GM12865 (cell line): ENCODE results near the gene CRIP2.

Source experiments
- DNase-seq: peaks from one replicate; pipeline ENCODE4 v3.0.0; 2010; ENCODE audit warnings: low read depth
- H3K4me3 ChIP-seq: 2 replicates; pipeline ENCODE4 v1.5.1; 2011; ENCODE audit warnings: mild to moderate bottlenecking, low read depth, low read length, control low read depth
- CTCF ChIP-seq: IDR thresholded peaks from 2 replicates; pipeline ENCODE4 v1.5.1; 2011; ENCODE audit warnings: low read length, control low read depth, low read depth, inconsistent platforms; ENCODE audit not compliant: insufficient read depth; ENCODE audit errors: missing control alignments

The CRIP2 gene

DNA sequence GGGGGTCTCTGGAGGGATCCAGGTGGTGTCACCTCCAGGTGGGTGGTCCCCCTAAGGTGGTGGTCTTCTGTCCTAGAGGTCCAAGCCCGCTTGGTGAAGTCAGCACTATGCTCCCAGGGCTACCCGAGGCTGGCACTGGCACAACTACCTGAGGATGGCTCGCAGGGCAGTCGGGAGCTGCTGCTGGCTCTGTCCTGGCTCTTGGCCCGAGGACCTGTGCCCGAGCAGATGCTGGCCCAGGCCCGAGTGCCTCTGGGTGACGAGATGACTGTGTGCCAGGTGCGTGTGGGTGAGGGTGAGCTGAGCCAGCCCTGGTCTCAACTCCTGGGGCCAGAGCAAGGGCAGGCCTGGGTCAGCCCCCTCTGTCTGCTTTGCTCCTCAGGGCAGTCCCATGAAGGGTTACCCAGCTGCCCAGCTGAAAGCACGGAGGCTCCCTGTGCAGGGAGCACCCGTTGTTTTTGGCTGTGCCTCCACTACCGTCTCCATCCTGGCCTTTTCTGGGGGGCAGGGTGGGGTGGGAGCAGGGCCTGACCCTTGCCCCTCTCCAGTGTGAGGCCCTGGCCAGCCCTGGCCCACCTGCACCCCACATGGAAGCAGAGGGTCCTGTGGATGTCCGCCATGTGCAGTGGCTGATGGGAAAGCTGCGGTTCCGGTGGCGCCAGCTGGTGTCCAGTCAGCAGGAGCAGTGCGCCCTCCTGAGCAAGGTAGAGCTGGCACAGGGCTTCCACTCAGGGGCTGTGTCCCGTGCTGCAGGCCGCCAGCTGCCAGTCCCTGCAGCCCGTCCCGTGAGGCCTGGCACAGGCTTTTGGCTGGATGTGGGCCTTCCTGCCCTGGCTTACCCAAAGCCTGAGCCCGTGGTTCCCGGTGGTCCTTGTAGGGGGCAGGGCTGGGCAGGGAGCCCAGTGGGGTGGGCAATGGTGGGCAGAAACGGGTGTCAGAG lies 17.7 kb downstream of the CRIP2 start:
- peak overlapping the region; percentile 75 for H3K4me3 ChIP-seq

GRCh38 chr14:105492971-105493871 lies 18.6 kb downstream of the CRIP2 start:
- no peak overlapping the region for H3K4me3 ChIP-seq
- peak; percentile 10 for DNase-seq
- TF ChIP-seq CTCF, result no peak

More for the DNA sequence above, 17.7 kb downstream of the CRIP2 start:
- DNase-seq, result no peak
- no peak for TF ChIP-seq CTCF

- DNase-seq, result peak; percentile 5
- TF ChIP-seq CTCF, result no peak
Observed at GRCh38 chr14:105493921-105494605, 19.4 kb downstream of the CRIP2 start.

GRCh38 chr14:105494606-105494929 lies 19.9 kb downstream of the CRIP2 start:
- no peak overlapping the region for H3K4me3 ChIP-seq
- no peak for DNase-seq
- TF ChIP-seq CTCF, result no peak

More at GRCh38 chr14:105493921-105494605, 19.4 kb downstream of the CRIP2 start:
- no peak overlapping the region for H3K4me3 ChIP-seq

- DNase-seq, result peak; percentile 1
- no peak overlapping the region for H3K4me3 ChIP-seq
- no peak for TF ChIP-seq CTCF
Observed at GRCh38 chr14:105495101-105495989, 20.7 kb downstream of the CRIP2 start.
